Neural cell (in vitro differentiated cells): ENCODE data around the gene CD47. TPM values are rescaled to one million over a fixed set of nuclear protein-coding genes. Genes with fewer than 3 reads are reported as not detected.

Source experiments
- H2AFZ ChIP-seq: fragments of 200-600, 300-800 bp; sonication (generic), shearing (Covaris generic); 2 replicates; pipeline ENCODE4 v1.6.0; 2014; ENCODE audit warnings: low read depth, mild to moderate bottlenecking, antibody characterized with exemption, low read length, moderate library complexity
- H3F3A ChIP-seq: fragments of 200-600 bp; shearing (Covaris generic); 2 replicates; pipeline ENCODE4 v1.6.1; 2016; ENCODE audit warnings: mild to moderate bottlenecking, moderate library complexity, mixed read lengths, antibody characterized with exemption, low read length; ENCODE audit not compliant: insufficient read depth, poor library complexity, severe bottlenecking
- H3K27ac ChIP-seq: fragments of 200-600, 300-800 bp; sonication (generic), shearing (Covaris generic); 2 replicates; pipeline ENCODE4 v1.5.1; 2014; ENCODE audit warnings: mild to moderate bottlenecking, low read length, moderate library complexity
- H3K27me3 ChIP-seq: fragments of 300-800, 200-600 bp; sonication (generic), shearing (Covaris generic); 2 replicates; pipeline ENCODE4 v1.6.0; 2014; ENCODE audit warnings: mild to moderate bottlenecking, low read depth, low read length, moderate library complexity; ENCODE audit not compliant: insufficient read depth
- H3K36me3 ChIP-seq: fragments of 300-800, 200-600 bp; sonication (generic), shearing (Covaris generic); 2 replicates; pipeline ENCODE4 v1.5.1; 2014; ENCODE audit warnings: mild to moderate bottlenecking, antibody characterized with exemption, low read length, moderate library complexity; ENCODE audit not compliant: insufficient read depth
- H3K4me2 ChIP-seq: fragments of 300-800, 200-600 bp; sonication (generic), shearing (Covaris generic); 2 replicates; pipeline ENCODE4 v1.6.0; 2014; ENCODE audit warnings: mild to moderate bottlenecking, low read length
- H3K4me3 ChIP-seq: fragments of 300-800, 200-600 bp; sonication (generic), shearing (Covaris generic); 2 replicates; pipeline ENCODE4 v1.5.1; 2014; ENCODE audit warnings: mild to moderate bottlenecking, low read length, moderate library complexity
- H3K79me2 ChIP-seq: fragments of 200-600 bp; shearing (Covaris generic); replicated peaks from 2 replicates; pipeline ENCODE4 v1.6.0; 2014; ENCODE audit warnings: mild to moderate bottlenecking, low read length, moderate library complexity; ENCODE audit not compliant: insufficient read depth
- H3K9ac ChIP-seq: fragments of 300-800, 200-600 bp; sonication (generic), shearing (Covaris generic); 2 replicates; pipeline ENCODE4 v1.6.1; 2016; ENCODE audit warnings: mild to moderate bottlenecking, low read length, mixed read lengths
- H3K9me2 ChIP-seq: fragments of 200-600 bp; shearing (Covaris generic); 2 replicates; pipeline ENCODE4 v1.6.1; 2016; ENCODE audit warnings: mild to moderate bottlenecking, low read length, mixed read lengths; ENCODE audit not compliant: insufficient read depth
- H3K9me3 ChIP-seq: fragments of 200-600, 300-800 bp; sonication (generic), shearing (Covaris generic); 2 replicates; pipeline ENCODE4 v1.6.1; 2016; ENCODE audit warnings: mild to moderate bottlenecking, mixed run types, low read length, moderate library complexity, mixed read lengths
- H4K20me1 ChIP-seq: fragments of 200-600 bp; shearing (Covaris generic); 2 replicates; pipeline ENCODE4 v1.6.1; 2016; ENCODE audit warnings: mild to moderate bottlenecking, mixed run types; ENCODE audit not compliant: insufficient read depth
- CTCF ChIP-seq: fragments of 450-650 bp; IDR thresholded peaks from 2 replicates; pipeline ENCODE4 v1.5.1; 2014; ENCODE audit warnings: antibody characterized with exemption, mild to moderate bottlenecking, moderate library complexity; ENCODE audit not compliant: poor library complexity, severe bottlenecking
- EP300 ChIP-seq: fragments of 450-650 bp; conservative IDR thresholded peaks from 2 replicates; pipeline ENCODE4 v1.6.1; 2014; ENCODE audit warnings: antibody characterized with exemption, mild to moderate bottlenecking, moderate library complexity; ENCODE audit not compliant: poor library complexity, severe bottlenecking
- EZH2 ChIP-seq: fragments of 200-600, 300-800 bp; shearing (Covaris generic), sonication (generic); IDR thresholded peaks from 2 replicates; pipeline ENCODE4 v1.6.1; 2014; ENCODE audit warnings: antibody characterized with exemption, low read length, borderline replicate concordance, mild to moderate bottlenecking; ENCODE audit not compliant: insufficient read depth, poor library complexity, severe bottlenecking
- MXI1 ChIP-seq: fragments of 450-650 bp; conservative IDR thresholded peaks from 2 replicates; pipeline ENCODE4 v1.6.1; 2014; ENCODE audit warnings: antibody characterized with exemption, mild to moderate bottlenecking; ENCODE audit not compliant: poor library complexity, severe bottlenecking
- POLR2AphosphoS5 ChIP-seq: IDR thresholded peaks from 2 replicates; pipeline ENCODE4 v1.6.1; 2012
- RAD21 ChIP-seq: fragments of 450-650 bp; conservative IDR thresholded peaks from 2 replicates; pipeline ENCODE4 v1.6.1; 2014; ENCODE audit warnings: antibody characterized with exemption, mild to moderate bottlenecking, moderate library complexity
- REST ChIP-seq: IDR thresholded peaks from 2 replicates; pipeline ENCODE4 v1.6.1; 2012; ENCODE audit warnings: borderline replicate concordance
- SMC3 ChIP-seq: fragments of 450-650 bp; conservative IDR thresholded peaks from 2 replicates; pipeline ENCODE4 v1.6.1; 2014; ENCODE audit warnings: antibody characterized with exemption, mild to moderate bottlenecking, moderate library complexity; ENCODE audit not compliant: poor library complexity
- TAF1 ChIP-seq: IDR thresholded peaks from 2 replicates; pipeline ENCODE4 v1.6.1; 2012; ENCODE audit warnings: low read depth
- polyA plus RNA-seq: library from polyadenylated mRNA; depleted of rRNA; stranded (reverse); fragments of >200 nt; gene quantifications from 2 replicates; pipeline ENCODE4 v1.2.3, GENCODE V29; 2014

The CD47 gene
- polyA plus RNA-seq, 1 donor from 2014 or later, result 128 TPM

- Histone ChIP-seq H3K79me2 (no peaks in the 10 kb centered on the region), H4K20me1 (no peaks in the 10 kb centered on the region), H3K4me3 (no peak overlapping the region), H3K9me3 (no peaks in the 10 kb centered on the region), H3K9me2 (no peaks in the 10 kb centered on the region), H2AFZ (no peak overlapping the region), H3K36me3 (no peaks in the 10 kb centered on the region), H3K4me2 (no peak overlapping the region), H3F3A (no peaks in the 10 kb centered on the region), H3K27me3 (no peaks in the 10 kb centered on the region), H3K27ac (no peak overlapping the region), H3K9ac (no peak overlapping the region)
- TF ChIP-seq CTCF, result no peak
- TF ChIP-seq RAD21, result no peak
- TF ChIP-seq POLR2AphosphoS5, result no peak
- TF ChIP-seq MXI1, result no peak
- TF ChIP-seq EP300, result no peak
- TF ChIP-seq REST, result no peak
- no peak for TF ChIP-seq TAF1
- TF ChIP-seq EZH2, result no peak
- no peak for TF ChIP-seq SMC3
Observed at GRCh38 chr3:108099679-108100428, 9.0 kb upstream of the CD47 start.

- no peaks in the 10 kb centered on the region for H4K20me1 ChIP-seq
- H3K4me2 ChIP-seq, result no peak overlapping the region
- TF ChIP-seq MXI1 (no peak), EP300 (no peak), REST (no peak), CTCF (no peak), SMC3 (no peak), EZH2 (no peak), RAD21 (no peak), TAF1 (no peak), POLR2AphosphoS5 (no peak)
- H2AFZ ChIP-seq, result no peak overlapping the region
- no peaks in the 10 kb centered on the region for H3F3A ChIP-seq
- no peak overlapping the region for H3K9ac ChIP-seq
- no peaks in the 10 kb centered on the region for H3K36me3 ChIP-seq
- H3K27me3 ChIP-seq, result no peaks in the 10 kb centered on the region
- no peaks in the 10 kb centered on the region for H3K9me2 ChIP-seq
- H3K79me2 ChIP-seq, result no peaks in the 10 kb centered on the region
- H3K9me3 ChIP-seq, result no peaks in the 10 kb centered on the region
- no peak overlapping the region for H3K27ac ChIP-seq
- no peak overlapping the region for H3K4me3 ChIP-seq
Observed at GRCh38 chr3:108099244-108099643, 8.4 kb upstream of the CD47 start.
